GM21515 (cell line): ENCODE measurements around the gene SLC9A1.
"Not testable (repeated sequence)": the region's sequence is repeated elsewhere in the genome, so short reads cannot be mapped to it uniquely, and the experiment has no call there.

Experiments used
- ATAC-seq: cut with Tn5 transposase; IDR thresholded peaks from one replicate; pipeline ENCODE4 v1.9.1; 2021; ENCODE audit not compliant: unreplicated experiment

Gene SLC9A1

DNA sequence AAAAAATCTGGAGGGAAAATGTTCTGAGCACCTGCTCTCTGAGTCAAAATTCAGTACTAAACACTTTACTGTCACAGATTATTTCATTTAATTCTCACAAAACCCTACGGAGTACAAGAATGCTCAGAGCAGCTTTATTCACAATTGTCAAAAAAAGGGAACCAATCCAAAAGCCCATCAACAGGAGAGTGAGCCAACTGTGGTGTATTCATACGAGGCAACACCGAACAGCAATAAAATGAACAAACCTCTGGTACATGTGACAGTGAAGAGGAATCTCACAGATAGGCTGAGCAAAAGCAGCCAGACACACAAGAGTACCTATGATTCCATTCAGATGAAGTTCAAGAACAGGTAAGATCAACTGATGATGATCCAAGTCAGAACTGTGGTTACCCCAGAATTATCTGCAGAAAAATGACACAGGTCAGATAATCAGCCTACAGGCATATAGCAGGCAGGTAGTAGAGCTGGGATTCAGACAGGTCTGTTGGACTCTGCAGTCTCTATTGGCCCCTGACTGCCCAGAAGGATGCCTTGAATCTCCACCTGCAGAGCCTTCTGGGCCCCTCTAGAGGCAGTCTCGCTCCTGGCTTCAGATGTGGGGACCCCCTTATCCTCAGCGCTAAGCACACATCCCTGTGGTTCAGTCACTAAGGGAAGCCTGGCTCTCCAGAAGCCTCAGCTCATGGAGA is 19.2 kb downstream of the SLC9A1 start:
- ATAC-seq, result no peak

DNA sequence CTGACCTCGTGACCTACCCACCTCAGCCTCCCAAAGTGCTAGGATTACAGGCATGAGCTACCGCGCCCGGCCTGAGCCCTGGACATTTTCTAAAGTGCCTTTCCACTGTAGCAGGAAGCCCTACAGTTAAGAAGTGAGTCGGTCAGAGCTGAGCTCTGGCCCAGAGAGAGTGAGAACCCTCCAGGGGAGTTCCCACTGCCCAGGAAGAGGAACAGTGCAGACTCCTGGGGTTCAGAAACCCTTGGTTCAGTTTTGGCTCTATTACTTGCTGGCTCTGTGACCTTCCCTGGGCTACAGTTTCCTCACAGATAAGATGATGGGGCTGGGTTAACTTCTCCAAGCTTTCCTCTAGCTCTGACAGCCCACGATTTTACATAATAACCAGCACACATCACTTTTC is 20.9 kb downstream of the SLC9A1 start:
- ATAC-seq, result no peak

DNA sequence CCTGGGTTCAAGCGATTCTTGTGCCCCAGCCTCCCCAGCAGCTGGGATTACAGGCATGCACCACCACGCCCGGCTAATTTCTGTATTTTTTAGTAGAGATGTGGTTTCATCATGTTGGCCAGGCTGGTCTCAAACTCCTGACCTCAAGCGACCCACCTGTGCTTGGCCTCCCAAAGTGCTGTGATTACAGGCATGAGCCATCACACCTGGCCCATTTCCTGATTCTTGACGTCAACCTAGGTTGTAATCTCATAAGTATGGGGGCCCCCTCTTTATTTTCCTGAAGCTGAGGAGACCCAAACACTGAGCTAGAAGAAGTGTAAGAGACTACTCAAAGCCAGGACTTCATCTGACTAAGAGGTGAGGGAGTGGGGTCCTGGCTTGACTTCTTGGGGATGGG is 21.8 kb downstream of the SLC9A1 start:
- no peak for ATAC-seq

DNA sequence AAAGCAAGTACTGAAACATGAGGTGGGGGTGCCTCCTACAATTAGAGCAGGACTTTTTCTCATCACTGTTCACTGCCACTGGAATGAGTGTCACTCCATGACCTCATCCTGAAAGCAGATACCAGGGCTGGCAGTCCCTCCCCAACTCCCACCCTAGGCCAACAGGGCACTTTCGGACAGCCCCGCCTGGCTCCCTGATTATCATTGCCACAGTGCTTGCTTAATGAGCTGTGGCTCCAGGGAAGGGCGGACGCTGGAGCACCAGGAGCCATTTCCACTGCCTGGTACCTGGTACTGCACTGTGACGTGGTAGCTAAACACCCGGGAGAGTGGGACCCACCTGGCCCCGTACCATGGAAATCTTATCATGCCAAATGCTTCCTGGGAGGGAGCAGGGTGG is 22.3 kb downstream of the SLC9A1 start:
- no peak for ATAC-seq

DNA sequence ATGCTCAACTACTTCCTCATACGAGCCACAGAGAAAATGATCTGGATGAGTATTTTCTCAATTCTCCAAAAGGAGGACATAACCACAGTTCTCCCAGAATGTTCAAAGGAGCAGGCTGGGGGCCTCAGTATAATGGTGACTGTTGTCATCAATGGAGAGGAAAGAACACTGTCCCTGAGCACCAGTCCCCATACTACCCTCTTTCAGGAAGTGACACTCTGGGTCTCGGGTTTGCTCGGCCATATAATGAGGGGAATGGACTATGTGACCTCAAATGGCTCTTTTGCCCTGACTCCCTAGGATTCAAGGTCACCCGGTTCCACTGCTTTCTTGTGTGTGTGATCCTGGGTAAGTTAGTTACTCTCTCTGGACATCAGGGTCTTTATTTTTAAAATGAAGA is 22.8 kb downstream of the SLC9A1 start:
- no peak for ATAC-seq

DNA sequence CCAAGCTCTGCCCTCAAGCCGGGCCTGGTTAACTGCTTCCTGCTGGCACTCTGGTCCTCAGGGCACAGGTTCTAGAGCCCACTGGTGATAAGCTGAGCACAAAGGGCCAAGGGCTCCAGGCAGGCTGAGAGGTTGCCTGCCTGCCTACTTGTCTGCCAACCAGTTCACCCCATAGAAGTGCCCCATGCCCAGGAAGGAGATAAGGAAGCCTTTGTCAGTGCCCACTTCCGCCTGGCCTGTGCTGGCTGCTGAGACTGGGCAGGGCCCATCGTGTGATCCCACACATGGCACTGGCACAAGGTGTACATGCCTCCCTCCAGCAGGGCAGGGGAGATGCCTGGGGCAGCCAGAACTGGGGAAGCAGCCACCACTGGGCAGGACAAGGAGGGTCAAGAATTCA is 24.1 kb downstream of the SLC9A1 start:
- no peak for ATAC-seq

DNA sequence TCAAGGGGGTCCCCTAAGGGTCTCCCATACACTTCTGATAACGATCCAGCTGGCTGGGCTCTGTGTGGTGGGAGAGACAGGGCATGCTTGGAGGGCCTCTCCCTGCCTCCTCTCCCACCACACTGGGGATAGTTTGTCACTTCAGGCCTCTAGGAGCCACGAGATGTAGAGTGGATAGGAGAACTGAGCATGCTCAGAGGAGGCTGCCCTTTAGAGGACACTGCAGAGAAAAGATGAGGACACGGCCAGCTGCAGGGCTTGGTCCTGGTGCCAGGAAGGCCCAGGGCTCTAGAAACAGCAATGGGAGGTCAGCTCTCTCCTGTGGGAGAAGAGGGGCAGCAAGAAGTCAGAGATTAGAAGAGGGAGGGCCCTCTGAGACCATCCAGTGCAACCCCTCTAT is 25.7 kb downstream of the SLC9A1 start:
- ATAC-seq, result no peak

DNA sequence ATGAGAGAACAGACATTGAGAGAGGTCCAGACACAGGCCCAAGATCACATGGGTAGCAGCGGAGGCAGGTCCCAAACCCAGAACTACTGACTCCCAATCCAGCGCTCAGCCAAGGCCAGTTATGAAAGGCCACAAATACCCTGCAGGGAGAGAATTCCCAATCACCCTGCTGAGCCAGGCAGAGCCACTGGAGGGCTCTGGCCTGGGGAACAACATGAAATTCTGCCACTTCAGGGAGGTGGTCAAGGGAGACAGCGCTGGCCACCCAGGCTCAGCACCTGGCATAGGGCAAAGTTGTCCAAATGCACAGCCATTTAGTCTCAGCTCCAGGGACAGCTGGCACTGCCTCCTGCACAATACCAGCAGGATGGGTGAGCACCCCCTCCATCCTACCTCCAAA is 27.5 kb downstream of the SLC9A1 start:
- ATAC-seq, result no peak

DNA sequence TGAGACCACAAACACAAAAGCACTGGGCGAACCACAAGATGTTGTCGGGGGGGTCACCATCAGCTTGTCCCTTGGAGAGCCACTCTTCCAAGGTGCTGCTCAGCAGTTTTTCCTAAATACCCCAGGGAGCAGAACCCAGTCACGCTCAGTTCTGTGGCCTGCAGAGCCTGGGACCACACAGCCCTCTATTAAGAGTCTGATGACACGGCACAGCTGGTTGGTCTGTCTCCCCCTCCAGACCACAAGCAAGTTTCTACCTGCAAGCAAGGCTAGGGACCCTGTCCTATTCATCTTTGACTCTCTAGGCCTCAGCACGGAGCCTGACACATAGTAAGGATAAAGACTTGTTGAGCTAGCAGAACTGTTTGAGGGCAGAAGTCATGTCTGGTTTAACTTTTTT is 28.5 kb downstream of the SLC9A1 start:
- no peak for ATAC-seq

DNA sequence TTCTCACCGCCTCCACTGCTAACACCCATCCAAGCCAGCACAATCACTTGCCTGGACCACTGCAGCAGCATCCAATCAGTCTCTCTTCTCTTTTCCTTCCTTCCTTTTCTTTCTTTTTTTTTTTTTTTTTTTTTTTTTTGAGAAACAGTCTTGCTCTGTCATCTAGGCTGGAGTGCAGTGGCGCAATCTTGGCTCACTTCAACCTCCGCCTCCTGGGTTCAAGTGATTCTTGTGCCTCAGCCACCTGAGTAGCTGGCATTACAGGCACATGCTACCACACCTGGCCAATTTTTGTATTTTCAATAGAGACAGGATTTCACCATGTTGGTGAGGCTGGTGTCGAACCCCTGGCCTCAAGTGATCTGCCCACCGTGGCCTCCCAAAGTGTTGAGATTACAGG is 29.8 kb downstream of the SLC9A1 start:
- ATAC-seq, result not testable (repeated sequence)

DNA sequence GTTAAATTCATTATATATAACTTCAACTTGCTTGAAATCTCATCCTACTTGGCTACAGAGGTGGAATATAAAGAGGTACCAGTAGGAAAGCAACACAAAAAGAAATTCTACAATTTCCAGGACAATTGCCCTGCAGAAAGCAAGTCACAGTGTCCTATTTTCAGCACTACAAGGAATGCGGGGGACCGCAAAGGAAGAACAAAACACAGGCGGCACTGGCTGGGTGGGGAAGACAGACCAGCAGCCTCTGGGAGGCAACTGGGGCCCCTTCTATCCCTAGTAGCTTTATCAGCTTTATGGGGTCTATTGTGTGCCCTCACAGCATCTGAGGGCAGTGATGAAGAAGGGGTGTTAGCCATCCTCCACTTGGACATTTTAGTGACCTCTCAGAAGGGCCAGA is 30.5 kb downstream of the SLC9A1 start:
- no peak for ATAC-seq

DNA sequence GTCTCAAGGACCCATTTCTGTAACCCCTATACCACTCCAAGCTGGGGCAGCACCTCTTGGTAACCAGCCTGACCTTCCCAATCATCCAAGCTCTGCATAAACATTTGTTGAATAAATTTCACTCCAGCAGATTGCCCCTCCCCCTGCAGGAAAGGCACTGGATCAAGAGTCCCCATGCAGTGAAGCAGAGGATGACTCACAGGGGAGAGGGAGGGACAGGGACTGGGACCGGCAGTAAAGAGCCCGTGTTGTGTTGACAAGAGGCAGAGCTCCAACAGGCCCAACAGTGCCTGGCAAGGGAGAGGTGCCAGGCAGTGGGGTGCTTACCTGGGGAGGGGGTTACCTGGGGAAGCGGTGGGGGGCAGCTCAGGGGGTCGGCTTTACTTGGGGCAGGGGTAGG is 32.3 kb downstream of the SLC9A1 start:
- no peak for ATAC-seq

DNA sequence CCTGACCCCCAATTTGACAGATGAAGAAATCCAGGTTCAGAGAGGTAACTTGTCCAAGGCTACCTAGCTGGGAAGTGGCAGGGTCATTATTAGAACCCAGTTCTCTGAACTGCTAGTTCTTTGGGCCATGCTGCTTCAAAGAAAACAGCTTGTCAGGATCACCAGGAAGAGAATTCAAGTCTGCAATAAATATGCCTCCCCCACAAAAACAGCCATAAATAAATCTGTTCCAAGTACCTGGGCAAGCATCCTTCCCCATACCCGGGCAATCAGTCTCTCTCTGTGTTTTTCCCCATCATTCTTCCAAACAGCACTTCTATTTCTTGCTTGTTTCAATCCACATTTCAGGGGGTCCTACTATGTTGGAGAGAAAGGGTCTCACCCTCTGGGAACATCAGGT is 34.1 kb downstream of the SLC9A1 start:
- ATAC-seq, result no peak

DNA sequence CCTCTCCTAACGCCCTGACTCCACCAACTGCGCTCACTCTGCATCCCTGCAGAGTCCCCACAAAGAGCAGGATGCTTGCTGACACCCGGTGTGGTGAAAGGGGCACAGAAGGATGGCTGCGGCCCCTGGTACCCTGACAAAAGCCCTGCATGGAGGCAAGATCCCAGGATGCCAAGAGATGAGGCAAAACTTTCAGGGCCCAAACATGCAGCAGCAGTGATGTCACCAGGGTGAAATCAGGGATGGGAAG is 36.6 kb downstream of the SLC9A1 start:
- no peak for ATAC-seq

DNA sequence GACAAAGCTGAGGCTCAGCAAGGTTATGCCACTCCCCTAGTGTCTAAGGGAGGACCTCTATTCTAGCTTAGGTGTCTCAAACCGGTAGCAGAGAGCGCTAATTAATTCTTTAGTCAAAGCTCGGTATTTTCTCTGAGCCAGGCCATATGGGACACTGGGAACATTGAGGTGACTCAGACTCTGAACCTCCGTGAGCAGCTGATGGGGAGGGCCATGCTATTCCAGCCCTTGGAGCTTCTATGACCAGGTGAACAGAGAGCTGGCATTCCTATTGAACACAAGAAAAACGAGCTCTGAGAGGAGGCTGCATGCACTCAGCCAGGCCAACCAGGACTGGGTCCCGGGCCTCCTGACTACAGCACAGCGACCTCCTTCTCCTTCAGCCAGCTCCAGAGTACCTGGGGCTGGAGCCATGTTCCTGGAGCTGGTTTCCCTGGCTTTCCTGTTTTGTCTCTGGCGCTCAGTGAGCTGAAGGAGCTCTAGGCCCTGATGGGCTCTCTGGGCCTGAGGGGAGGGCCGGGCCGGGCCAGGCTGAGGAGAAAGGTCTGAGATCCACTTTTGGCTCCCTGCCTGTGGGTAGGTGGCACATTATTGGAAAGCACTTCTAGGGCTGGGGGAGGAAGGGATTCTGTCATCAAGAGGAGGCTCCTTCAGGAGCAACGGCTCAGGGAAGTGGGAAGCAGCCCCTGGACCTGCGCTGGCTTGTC is 37.0 kb downstream of the SLC9A1 start:
- no peak for ATAC-seq

DNA sequence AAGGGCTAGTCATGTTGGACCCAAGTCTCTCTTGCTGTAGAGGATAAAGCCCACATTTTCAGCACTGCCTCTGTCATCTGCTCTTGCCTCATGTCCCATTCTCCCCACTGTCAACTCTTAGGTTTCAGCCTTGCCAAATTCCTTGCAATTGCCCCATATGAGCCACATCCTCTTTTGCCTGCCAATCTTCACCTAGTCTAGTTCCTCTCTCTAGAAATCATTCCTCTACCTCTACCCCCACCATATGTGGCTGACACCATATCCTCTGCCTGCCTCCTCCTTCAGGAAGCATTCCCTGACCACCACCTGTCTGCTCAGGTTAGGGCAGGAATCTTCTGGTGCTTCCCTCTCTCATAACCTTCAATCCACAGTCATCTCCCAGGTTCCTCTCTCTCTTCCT is 38.2 kb downstream of the SLC9A1 start:
- ATAC-seq, result no peak

DNA sequence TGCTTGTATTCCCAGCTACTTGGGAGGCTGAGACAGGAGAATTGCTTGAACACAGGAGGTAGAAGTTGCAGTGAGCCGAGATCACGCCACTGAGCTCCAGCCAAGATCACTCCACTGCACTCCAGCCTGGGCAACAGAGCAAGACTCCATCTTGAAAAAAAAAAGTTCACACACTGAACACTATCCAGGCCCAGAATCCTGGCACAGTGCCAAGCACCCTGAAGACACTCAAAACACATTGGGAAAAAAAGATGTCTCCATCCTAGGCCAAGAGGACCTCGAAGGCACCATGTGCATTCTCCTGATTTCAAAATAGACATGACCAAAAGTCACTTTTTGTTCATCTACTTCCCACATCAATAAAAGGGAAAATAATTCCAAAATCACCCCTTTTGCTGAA is 38.7 kb downstream of the SLC9A1 start:
- ATAC-seq, result no peak

DNA sequence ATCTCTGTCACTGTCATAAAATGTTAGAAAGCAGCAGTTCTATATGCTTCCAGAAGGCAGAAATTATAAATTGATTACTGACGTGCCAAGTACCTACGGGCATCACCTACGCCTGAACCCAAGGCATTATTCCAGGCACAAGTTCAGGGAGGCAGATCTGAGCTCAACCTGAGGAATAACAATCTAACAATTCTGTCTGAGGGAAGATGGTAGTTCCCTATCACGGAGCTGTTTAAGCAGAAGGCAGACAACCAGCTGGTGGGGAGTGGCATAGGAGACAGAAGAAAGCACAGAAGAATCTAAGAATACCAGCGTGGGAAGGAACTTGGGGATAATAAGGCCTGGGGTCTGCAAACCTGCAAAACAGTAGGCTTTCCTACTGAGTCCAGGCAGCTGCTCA is 40.4 kb downstream of the SLC9A1 start:
- ATAC-seq, result no peak

DNA sequence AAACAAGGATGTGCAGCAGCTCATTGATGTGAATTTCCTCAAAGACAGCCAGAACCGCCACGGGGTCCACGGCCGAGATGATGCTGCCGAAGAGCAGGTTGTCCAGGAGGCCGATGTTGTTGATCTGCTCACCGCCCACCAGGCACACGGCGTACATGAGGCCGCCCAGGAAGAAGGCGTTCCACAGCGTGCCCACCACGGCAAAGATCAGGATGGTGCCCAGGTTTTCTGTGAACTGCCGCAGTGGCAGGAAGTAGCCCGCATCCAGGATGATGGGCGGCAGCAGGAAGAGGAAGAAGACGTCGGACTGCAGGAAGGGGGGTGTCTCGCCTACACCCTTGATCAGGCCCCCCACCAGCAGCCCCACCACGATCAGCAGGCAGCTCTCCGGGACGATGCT is 41.1 kb downstream of the SLC9A1 start:
- no peak for ATAC-seq

DNA sequence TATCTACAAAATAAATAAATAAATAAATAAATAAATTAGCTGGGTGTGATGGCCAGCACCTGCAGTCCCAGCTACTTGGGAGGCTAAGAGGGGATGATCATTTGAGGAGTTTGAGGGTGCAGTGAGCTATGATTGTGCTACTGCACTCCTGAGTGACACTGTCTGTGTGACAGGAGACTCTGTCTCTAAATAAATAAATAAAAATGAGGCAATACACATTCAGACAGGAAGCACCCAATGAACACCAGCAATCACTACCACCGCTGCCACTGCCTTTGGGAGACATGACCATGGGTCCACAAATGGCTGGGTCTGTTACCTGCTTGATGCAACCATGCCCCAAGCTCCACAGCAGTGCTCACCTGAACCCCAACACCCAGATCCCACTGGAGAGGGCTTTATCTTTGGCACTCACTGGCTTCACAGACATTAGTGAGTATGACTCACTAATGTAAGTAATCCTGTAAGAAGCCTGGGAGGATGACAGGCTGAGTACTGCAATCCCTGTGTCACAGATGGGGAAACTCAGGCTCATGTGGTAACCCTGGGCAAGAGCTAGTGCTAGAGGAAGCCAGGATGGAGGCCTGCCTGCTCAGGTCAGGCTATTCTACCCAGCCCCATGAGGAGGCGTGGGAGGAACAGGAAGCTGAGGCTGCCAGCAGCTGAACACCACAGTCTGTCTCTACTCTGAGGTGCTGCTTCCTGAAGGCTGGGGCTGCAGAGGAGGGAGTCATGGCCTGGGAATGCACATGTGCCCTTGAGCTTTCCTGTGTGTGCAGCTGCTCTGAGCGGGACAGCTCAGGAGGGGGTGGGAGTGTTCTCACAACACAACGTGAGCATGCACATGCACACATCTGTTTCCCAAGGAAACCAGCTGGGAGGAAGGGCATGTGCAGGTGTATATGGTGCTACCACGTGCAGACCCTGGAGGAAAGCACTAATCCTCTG is 43.0 kb downstream of the SLC9A1 start:
- ATAC-seq, result peak; percentile 77

DNA sequence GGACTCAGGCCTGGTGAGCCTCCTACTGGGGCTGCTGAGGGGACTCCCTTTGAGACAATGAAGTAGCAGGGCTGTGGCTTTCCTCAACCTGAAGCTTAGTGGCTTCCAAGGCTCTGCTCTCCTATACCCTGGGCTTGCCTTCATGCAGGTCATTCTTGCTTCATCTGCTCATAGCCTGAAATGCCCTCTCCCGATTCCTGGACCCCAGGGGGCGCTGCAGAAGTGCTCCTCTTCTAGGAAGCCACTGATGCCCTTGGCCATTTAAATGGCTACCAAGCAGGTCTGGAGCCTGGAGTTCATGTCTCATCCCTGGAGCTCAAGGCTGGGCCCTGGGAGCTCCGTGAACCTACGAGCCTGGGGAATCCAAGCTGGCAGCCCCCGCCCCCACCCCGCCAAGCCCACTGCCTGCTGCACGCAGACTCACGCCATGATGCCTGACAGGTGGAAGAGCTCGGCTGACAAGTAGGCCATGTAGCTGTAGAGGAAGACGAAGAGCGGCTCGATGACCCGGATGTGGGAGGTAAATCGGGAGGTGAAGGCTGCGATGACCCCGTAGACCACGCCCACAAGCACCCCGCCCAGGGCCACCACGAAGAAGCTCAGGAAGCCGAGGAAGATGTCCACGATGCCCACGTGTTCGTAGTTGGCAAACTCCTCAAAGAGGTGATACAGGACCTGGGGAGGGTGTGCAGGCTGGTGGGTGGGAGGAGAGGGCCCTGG is 45.7 kb downstream of the SLC9A1 start:
- ATAC-seq, result no peak

DNA sequence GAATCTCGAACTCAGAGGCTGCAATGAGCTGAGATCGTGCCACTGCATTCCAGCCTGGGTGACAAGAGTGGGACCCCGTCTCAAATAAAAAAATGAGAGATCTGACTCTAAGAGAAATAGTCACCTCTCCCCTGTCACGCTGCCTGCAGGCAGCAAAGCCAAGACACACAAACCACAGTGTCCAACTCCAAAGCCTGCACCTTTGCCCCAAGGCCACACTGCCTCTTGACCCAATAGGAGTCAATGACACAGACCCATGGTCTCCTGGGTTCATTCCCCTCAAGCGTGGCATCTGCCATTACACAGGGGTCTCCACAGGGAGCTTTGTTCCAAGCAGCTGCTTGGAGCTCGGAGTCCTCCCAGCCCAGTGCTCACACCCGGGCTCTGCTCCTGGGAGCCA is 46.3 kb downstream of the SLC9A1 start:
- no peak for ATAC-seq
